T1000 (cell line): ENCODE data around the gene MED23.
A peak's percentile ranks its signal among the peaks of the same experiment; 100 is the strongest.

Source experiments
- DNase-seq: peaks from one replicate; lab custom pipeline; 2025; ENCODE audit warnings: mixed read lengths; lab: John Stamatoyannopoulos, UW

MED23 gene, protein sequence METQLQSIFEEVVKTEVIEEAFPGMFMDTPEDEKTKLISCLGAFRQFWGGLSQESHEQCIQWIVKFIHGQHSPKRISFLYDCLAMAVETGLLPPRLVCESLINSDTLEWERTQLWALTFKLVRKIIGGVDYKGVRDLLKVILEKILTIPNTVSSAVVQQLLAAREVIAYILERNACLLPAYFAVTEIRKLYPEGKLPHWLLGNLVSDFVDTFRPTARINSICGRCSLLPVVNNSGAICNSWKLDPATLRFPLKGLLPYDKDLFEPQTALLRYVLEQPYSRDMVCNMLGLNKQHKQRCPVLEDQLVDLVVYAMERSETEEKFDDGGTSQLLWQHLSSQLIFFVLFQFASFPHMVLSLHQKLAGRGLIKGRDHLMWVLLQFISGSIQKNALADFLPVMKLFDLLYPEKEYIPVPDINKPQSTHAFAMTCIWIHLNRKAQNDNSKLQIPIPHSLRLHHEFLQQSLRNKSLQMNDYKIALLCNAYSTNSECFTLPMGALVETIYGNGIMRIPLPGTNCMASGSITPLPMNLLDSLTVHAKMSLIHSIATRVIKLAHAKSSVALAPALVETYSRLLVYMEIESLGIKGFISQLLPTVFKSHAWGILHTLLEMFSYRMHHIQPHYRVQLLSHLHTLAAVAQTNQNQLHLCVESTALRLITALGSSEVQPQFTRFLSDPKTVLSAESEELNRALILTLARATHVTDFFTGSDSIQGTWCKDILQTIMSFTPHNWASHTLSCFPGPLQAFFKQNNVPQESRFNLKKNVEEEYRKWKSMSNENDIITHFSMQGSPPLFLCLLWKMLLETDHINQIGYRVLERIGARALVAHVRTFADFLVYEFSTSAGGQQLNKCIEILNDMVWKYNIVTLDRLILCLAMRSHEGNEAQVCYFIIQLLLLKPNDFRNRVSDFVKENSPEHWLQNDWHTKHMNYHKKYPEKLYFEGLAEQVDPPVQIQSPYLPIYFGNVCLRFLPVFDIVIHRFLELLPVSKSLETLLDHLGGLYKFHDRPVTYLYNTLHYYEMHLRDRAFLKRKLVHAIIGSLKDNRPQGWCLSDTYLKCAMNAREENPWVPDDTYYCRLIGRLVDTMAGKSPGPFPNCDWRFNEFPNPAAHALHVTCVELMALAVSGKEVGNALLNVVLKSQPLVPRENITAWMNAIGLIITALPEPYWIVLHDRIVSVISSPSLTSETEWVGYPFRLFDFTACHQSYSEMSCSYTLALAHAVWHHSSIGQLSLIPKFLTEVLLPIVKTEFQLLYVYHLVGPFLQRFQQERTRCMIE (N-terminal part only)

DNA sequence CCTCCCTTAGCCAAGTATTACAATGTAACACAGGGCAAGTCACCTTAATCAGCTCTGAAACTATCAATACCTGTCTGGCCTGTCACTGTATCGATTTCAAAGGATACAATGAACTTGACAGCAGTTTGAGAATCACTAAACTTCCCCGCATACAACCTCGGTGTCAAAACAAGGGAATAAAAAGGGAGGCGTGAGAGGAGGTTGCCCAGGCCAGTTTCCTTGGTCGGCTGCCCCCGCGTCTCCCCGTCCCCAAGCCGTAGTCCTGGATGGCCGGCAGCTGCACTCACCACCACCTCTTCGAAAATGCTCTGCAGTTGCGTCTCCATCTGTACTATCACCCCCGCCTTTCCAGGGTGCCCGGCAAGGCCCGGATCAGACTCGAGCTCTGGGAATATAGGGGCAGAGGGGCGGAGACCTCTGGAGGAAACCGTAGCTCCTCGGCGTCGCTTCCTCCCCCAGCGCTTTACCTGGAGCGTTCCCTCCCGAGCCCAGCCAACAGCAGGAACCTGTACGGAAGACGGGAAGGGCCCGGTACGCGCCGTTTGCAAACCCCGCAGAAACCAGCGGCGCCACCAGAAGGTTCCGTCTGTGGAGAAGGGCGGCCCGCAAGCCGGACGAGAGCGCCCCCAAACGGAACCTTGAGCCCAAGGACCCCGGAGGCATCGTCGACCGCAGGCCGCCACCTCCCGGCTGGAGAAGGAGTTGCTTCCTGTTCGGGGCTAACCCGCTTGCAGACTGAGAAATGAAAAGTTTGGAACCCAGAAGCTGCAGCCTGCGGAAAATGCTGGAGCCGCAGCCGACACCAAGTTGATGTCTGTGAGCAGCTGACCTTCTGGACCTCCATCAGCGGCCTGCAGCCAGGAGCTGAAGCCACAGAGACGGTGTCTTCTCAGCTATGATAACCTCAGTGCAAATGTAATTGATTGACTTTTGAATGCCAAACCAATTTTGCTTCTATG lies at the start of gene MED23:
Gene MED23, minus strand, starts transcription at position 519 of the 959 bp plus-strand sequence. Its CDS starts 193 bp downstream, at position 326.
- DNase-seq, result peak; percentile 94

DNA sequence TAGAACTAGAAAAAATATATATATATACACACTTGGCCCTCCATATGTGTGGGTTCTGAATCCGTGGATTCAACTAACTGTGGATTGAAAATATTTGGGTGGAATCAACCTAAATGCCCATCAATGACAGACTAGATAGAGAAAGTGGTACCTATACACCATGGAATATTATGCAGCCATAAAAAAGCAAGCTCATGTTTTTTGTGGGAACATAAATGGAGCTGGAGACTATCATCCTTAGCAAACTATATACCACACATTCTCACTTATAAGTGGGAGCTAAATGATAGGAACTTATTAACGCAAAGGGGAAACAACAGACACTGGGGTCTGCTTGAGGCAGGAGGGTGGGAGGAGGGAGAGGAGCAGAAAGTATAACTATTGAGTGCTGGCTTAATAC lies 45.1 kb upstream of the MED23 start:
- no peak for DNase-seq

DNA sequence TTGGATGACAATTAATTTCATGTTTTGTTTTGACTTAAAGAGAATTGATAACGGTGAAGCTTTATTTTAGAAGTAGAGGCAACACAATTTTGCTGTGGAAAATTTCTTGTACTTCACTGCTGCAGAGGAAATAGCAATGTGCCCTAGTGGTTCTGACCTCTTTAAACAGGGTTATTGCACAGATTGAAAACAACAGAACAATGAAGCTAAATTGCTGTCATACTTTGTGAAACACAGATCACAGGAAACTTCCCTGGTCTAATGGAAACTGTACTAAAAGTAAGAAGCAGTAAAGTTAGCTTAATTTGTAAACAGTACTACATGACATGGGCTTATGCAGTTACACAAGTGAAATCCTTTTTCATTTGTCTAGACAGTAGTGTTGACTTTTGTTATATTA lies 41.8 kb upstream of the MED23 start:
- DNase-seq, result no peak

DNA sequence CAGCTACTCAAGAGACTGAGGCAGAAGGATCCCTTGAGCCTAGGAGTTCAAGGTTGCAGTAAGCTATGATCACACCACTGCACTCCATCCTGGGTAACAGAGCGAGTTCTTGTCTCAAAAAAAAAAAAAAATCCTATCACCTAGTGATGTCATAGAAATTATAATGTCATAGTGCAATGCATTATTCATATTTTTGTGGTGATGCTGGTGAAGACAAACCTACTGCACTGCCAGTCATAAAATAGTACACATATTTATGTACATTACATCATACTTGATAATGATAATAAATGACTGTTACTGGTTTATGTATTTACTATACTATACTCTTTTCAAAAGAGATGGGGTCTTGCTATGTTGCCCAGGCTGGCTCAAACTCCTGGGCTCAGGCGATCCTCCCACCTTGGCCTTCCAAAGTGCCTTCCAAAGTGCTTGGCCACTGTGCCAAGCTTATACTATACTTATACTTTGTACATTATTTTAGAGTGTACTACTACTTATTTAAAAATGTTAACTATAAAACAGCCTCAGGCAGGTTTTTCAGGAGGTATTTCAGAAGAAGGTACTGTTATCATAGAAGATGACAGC lies 35.6 kb upstream of the MED23 start:
- no peak for DNase-seq

DNA sequence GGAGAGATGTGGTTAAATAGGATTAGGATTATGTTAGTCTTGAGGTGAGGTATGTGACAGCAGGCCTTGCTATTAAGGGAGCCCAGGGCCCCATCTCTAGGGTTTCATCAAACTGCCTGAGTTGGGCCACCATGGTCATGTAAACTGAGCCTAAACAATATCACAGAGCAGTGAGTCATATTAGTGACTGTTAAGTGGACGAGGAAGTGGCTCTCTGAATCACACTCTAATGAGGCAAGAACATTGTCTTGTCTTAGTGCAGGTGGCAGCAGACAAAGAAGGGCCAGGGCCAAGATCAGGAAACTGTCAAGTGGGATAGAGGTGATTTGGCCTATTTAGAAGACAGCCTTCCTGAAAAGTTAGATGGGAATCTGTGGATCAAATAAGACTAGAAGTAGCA lies 32.2 kb upstream of the MED23 start:
- no peak for DNase-seq

DNA sequence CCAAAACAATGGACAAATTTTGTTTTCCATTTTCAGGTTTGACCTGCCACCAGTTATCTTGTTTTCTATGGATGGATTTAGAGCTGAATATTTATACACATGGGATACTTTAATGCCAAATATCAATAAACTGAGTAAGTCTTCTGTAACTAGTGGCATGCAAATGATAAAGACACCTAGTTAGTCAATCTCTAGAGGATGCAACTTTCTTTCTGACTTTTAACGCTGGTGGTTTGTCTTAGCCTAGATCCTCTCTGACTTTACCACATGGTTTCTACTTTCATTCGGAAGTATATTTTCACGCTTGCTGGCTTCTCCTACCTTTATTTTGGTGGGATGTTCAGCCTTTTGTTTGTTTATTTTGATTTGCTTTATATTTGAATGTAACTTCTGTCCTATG lies 30.2 kb upstream of the MED23 start:
- DNase-seq, result no peak

DNA sequence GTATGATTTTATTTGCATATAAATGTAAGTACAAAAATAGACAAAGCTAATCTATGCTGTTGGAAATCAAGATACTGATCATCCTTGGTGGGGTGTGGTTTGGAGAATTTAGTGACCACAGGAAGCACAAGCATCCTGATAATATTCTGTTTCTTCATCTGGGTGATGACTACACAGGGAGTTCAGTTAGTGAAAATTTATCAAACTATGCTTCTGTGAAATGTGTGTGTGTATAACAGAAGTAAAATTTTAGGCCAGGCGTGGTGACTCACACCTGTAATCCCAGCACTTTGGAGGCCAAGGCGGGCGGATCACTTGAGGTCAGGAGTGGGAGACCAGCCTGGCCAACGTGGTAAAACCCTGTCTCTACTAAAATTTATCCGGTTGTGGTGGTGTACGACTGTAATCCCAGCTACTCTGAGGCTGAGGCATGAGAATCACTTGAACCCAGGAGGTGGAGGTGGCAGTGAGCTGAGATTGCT lies 29.6 kb upstream of the MED23 start:
- DNase-seq, result no peak

DNA sequence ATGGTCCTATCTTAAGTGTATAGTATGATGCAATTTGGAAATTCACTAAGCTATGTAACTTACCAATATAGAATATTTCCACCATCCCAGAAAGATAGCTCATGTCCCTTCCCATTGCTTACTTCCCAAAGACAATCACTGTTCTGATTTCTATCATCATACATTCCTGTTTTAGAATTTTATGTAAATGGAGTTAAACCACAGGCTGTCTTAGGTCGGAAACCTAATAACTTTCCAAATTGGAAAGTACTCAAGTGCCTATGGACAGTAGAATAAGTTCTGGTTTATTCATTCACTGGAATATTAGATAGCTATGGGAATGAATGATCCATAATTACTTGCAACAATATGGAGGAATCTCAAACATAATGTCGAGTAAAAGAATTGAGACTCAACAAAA lies 29.2 kb upstream of the MED23 start:
- DNase-seq, result no peak

DNA sequence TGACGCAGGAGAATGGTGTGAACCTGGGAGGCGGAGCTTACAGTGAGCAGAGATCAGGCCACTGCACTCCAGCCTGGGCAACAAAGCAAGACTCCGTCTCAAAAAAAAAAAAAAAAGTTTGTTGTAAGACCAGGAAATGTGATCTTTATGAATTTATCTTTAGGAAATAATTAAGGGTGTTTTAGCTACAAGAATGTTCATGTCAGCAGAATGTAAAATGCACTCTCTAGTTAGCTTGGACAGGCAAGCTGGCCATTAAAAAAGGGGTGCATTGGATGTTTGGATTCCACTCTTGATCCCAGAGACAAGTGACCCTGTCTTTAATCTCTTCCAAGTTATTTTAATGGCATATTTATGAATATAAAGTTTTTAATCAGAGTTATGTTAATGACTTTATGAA lies 28.6 kb upstream of the MED23 start:
- DNase-seq, result no peak

DNA sequence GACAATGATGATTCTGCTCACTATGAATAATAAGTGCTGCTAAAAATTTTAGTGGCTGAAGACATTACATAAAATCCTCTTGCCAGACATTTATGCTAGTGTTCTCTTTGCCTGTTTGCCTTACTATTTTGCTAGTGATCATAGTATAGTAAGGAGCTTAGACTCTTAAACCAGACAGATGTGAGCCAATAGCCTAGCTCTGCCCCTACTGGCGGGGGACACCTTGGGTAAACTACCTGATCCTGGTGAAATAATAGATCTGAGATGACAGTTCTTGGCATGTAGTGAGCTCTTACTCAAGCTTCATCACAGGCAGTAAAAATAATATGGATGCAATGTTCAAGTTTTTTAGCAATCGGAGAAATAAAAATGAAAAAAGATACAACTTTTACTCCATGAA lies 27.9 kb upstream of the MED23 start:
- no peak for DNase-seq

DNA sequence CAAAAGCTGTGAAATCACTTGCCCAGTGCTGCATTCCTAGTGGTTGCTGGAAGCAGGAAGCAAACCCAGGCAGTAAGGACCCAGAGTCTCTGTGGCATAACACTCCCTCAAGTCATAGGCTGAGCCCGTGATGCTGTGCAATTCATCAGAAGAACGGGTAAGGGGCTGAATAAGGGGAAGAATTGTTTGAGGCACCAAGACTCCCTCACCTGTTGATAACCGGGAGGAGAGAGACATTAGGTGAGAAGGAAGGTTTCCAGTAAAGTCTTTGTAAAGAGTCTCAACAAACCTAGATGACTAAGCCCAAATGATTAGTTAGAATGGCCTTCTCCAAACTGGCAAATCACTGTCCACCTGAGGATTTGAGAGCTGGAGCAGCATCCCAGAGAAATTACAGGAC lies 27.3 kb upstream of the MED23 start:
- no peak for DNase-seq

DNA sequence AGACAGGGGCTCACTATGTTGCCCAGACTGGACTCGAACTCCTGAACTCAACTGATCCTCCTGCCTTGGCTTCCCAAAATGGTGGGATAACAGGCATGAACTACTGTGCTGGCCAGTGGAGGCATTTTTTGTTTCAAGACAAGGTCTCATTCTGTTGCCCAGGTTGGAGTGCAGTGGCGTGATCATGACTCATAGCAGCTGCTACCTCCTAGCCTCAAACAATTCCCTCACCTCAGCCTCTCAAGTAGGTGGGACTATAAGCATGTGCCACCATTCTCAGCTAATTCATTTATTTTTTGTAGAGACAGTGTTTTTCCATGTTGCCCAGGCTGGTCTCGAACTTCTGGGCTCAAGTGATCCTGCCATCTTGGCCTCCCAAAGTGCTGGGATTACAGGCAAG lies 26.3 kb upstream of the MED23 start:
- no peak for DNase-seq

DNA sequence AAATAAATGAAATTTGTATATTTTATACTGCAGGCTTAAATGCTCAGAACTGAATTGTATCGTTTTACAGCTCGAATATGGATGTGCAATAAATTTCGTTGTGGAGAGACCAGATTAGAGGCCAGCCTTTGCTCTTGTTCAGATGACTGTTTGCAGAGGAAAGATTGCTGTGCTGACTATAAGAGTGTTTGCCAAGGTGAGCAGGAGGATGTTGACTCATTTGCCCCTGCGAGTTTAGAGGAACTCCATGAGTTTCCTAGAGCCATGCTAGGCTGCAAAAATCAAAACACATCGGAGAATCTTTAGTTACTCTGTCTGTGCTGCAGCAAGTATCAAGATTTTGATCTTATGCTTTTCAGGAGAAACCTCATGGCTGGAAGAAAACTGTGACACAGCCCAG lies 24.4 kb upstream of the MED23 start:
- DNase-seq, result no peak

DNA sequence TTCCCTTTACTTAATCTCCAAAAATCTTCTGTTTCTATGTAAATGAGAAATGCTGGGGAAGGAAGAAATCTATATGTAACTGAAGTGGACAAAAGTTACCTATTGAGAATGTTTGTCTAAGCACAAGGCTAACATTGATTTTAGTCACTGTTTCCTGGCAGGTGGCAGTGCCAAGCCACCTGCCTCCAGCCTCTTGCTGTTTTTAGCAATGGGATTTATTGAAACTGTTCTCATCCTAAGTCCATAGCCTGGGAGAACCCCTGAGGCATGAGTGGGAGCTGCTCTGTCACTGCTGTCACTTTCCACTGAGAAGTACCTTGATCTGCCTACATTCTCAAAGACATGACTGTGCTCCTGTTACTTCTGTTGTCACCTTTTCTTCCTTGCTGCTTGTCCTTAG lies 23.7 kb upstream of the MED23 start:
- DNase-seq, result no peak

DNA sequence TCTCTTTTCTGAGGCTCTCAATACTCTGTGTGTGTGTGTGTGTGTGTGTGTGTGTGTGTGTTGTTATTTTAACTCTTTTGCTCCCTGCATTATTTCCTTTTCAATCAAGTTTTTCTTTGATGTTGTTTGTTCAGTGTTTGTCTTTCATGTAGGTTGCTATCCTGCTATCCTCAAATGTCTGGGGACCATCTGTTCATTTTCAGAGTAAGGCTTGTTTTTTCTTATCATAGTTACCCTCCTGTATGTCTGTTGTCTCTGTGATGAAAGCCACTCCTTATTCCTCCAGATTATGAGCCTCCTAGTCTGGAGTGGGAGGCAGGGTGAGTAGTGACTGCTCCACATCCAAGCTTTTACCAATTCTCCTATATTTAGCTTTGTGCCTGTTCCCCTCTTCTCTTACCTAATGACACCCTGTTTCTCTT lies 18.2 kb upstream of the MED23 start:
- DNase-seq, result no peak

DNA sequence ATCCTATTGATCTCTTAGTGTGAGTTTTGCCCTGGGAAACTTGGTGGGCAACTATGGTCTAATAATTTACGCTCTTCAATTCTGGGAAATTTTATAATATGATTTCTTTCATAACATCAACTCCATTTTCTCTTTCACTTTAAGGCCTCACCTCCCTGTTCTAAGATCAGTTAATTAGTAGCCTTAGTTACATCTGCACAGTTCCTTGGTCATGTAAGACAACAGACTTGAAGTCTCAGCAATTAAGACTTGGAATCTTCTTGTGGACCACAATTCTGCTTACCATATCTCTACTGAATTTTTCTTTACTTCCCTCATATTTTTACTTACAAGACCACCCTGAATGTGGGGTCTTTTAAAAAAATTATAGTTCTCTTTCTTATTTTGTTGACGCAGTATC lies 17.8 kb upstream of the MED23 start:
- DNase-seq, result no peak

DNA sequence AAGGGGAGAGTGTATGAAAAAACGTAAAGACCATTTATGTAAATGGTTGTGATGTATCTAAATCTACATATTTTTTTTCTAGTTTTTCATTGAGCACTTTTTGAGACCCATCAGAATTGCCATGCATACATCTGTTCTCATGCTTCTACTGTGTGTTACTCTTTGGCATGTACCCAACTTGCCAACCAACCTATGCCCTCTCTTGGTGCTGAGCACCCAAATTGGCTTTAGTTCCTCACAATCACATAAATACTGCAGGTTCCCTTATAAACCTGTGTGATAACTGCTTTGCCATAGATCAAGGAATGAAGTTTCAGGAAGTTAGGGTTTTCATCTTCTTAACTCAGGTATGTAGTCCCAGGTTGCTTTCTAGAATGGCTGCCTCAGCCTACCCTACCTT lies 16.9 kb upstream of the MED23 start:
- no peak for DNase-seq

DNA sequence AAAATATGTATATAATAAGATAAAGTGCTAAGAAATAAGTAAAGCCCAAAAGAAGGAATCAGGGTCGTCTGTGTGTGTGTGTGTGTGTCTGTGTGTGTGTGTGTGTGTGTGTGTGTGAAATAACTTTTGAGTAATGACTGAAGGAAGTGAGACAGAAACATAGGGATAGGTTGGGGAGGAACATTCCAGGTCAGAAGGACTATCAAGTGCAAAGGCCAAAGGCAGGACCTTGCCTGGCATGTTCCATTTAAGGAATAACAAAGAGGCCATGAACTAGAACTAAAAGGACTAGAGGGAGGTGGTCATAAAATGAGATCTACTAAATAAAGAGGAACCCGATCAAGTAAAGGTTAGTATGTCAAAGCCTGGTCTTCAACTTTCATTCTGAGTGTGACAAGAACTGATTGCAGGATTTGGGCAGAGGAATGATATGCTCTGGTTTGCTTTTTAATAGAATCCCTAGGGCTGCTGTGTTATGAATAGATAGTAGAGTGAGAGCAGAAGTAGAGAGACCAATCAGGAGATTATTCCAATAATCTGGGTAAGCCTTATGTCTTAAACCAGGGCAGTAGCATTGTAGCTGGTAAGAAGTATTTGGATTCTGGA lies 15.9 kb upstream of the MED23 start:
- DNase-seq, result no peak

DNA sequence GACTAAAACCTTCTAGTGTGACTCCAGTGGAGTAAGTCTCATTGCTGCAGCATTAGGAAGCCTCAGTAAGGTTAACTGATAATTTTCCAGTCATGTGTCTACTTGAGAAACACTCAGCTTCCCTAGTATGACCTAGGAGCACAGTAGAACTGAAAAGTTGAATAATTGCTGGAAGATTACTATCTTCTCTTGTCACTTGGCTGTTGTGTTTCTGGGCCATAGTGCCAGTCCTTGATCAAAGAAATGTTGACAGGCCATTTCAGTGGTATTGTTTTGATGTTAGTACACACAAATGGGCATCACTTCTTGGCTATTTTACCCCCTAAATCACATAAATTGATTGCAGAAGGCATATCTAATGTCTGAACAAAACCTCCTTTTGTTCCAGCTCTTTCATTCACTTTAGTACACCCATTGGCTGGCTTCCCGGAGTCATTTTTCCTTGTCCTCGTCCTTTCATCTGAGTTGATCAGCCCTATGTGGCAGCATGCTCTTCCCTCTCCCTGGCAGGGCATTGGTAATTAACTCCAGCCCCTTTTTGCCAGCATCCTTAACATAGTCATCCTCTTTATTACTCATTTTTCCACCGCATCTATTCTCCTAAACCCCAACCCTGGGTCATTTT lies 15.1 kb upstream of the MED23 start:
- no peak for DNase-seq

DNA sequence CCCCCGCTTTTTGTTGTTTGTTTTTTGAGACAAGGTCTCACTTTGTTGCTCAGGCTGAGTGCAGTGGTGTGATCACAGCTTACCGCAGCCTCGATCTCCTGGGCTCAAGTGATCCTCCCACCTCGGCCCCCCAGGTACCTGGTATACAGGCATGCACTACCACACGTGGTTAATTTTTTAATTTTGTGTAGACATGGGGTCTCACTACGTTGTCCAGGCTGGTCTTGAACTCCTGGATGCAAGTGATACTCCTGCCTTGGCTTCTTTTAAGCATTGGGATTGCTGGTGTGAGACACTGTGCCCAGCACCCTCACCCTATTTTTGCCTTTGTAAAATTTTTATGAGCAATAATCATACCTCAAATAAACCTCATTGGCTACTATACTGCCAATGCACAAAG lies 14.5 kb upstream of the MED23 start:
- no peak for DNase-seq
